DOHH2 (cell line): Measurements from ENCODE around the gene MYCN.
"Not testable (repeated sequence)": the region's sequence is repeated elsewhere in the genome, so short reads cannot be mapped to it uniquely, and the experiment has no call there.

ENCODE experiments used
- H3F3A ChIP-seq: fragments of 200-600 bp; sonication (generic), shearing (Covaris generic); 2 replicates; pipeline ENCODE4 v1.6.0; 2016; ENCODE audit warnings: antibody characterized with exemption, mild to moderate bottlenecking; ENCODE audit not compliant: control insufficient read depth, insufficient read depth
- H3K27ac ChIP-seq: fragments of 200-600 bp; sonication (generic); 2 replicates; pipeline ENCODE4 v1.5.1; 2014; ENCODE audit warnings: low read depth, mild to moderate bottlenecking, low read length, moderate library complexity
- H3K27me3 ChIP-seq: fragments of 200-600 bp; sonication (generic); 2 replicates; pipeline ENCODE4 v1.6.1; 2014; ENCODE audit warnings: mild to moderate bottlenecking, low read length, mixed read lengths; ENCODE audit not compliant: control insufficient read depth
- H3K36me3 ChIP-seq: fragments of 200-600 bp; sonication (generic); 2 replicates; pipeline ENCODE4 v1.6.1; 2014; ENCODE audit warnings: mild to moderate bottlenecking, low read length, moderate library complexity, mixed read lengths; ENCODE audit not compliant: control insufficient read depth
- H3K4me1 ChIP-seq: fragments of 200-600 bp; sonication (generic); 2 replicates; pipeline ENCODE4 v1.6.1; 2014; ENCODE audit warnings: mild to moderate bottlenecking, low read length, mixed read lengths; ENCODE audit not compliant: control insufficient read depth
- H3K4me2 ChIP-seq: fragments of 200-600 bp; sonication (generic); 2 replicates; pipeline ENCODE4 v1.6.0; 2014; ENCODE audit warnings: mild to moderate bottlenecking, low read length, moderate library complexity
- H3K4me3 ChIP-seq: fragments of 200-600 bp; sonication (generic); 2 replicates; pipeline ENCODE4 v1.5.1; 2014; ENCODE audit warnings: mild to moderate bottlenecking, low read length, mixed read lengths
- H3K79me2 ChIP-seq: fragments of 200-600 bp; sonication (generic); 2 replicates; pipeline ENCODE4 v1.6.1; 2014; ENCODE audit warnings: mild to moderate bottlenecking, low read length, mixed read lengths; ENCODE audit not compliant: control insufficient read depth
- H3K9me2 ChIP-seq: fragments of 200-600 bp; sonication (generic); replicated peaks from 2 replicates; pipeline ENCODE4 v1.6.1; 2014; ENCODE audit warnings: mild to moderate bottlenecking, low read length, mixed read lengths; ENCODE audit not compliant: control insufficient read depth
- H3K9me3 ChIP-seq: fragments of 200-600 bp; sonication (generic); 2 replicates; pipeline ENCODE4 v1.6.1; 2014; ENCODE audit warnings: antibody characterized with exemption, low read length, mixed read lengths; ENCODE audit not compliant: control insufficient read depth, insufficient read depth
- H4K20me1 ChIP-seq: fragments of 200-600 bp; sonication (generic); 2 replicates; pipeline ENCODE4 v1.6.0; 2014; ENCODE audit warnings: low read depth, mild to moderate bottlenecking, antibody characterized with exemption, low read length, moderate library complexity; ENCODE audit not compliant: control insufficient read depth, insufficient read depth
- CTCF ChIP-seq: fragments of 200-600 bp; sonication (generic); IDR thresholded peaks from one replicate; pipeline ENCODE4 v1.5.1; 2014; ENCODE audit warnings: antibody characterized with exemption, mild to moderate bottlenecking, low read depth, low read length; ENCODE audit not compliant: poor library complexity, severe bottlenecking
- EZH2phosphoT487 ChIP-seq: fragments of 200-600 bp; sonication (generic); IDR thresholded peaks from 2 replicates; pipeline ENCODE4 v1.6.1; 2017; ENCODE audit warnings: borderline replicate concordance, mild to moderate bottlenecking, antibody characterized with exemption, low read length, moderate library complexity, mixed read lengths

The MYCN gene

DNA sequence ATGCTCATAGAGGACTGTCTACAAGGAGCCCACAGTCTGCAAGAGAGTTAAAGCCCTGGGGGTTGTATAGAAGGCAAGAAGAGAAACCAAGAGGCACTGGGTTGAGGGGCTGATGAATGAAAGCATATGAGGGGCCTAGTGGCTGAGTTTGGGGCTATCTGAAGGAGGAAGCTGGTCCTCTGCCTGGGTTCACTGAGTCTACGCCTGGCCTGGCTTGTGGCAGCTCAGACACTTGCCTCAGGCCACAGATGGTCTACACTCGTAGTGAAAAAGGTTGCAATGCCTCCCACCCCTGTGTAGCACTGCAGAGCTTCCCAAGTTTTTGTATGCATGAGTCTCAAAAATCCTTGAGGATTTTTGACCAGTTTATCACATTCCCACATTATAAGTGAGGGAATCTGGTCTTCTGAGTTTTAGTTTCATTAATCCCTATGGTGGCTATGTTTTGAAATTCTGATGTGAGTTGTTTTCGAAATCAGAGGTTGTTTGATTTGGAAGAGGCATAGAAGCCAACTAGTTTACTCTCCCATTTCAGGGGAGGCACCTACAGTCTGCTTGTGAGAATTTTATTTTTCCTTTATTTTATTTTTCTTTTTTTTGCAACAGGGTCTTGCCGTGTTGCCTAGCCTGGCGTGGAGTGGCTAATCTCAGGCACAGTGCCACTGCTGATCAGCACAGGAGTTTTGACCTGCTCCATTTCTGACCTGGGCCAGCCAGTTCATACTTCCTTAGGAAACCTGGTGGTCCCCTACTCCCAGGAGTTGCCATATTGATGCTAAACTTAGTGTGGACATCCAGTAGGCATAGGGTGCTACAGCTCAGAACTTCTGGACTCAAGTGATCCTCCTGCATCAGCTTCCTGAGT, 10.0 kb downstream of the MYCN start:
- no peaks in the 10 kb centered on the region for H3K4me1 ChIP-seq
- no peaks in the 10 kb centered on the region for H3K9me3 ChIP-seq
- H3K4me2 ChIP-seq = no peak overlapping the region
- TF ChIP-seq CTCF = no peak
- no peak for TF ChIP-seq EZH2phosphoT487
- no peaks in the 10 kb centered on the region for H3K79me2 ChIP-seq
- H3K9me2 ChIP-seq = no peaks in the 10 kb centered on the region
- H3K4me3 ChIP-seq = no peak overlapping the region
- H4K20me1 ChIP-seq = no peaks in the 10 kb centered on the region
- H3K36me3 ChIP-seq = no peaks in the 10 kb centered on the region
- no peaks in the 10 kb centered on the region for H3F3A ChIP-seq
- H3K27me3 ChIP-seq = no peaks in the 10 kb centered on the region
- H3K27ac ChIP-seq = no peak overlapping the region

DNA sequence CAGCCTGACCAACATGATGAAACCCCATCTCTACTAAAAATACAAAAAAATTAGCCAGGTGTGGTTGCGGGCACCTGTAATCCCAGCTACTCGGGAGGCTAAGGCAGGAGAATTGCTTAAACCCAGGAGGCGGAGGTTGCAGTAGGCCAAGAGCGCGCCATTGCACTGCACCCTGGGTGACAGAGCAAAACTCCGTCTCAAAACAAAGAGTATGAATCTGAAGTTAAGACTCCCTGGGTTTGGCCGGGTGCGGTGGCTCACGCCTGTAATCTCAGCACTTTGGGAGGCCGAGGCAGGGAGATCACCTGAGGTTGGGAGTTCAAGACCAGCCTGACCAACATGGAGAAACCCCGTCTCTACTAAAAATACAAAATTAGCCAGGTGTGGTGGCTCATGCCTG, 11.6 kb downstream of the MYCN start:
- not testable (repeated sequence) for H4K20me1 ChIP-seq, H3K4me2 ChIP-seq, H3K9me2 ChIP-seq, H3K9me3 ChIP-seq, H3K27ac ChIP-seq, H3K27me3 ChIP-seq, H3K79me2 ChIP-seq, H3K4me3 ChIP-seq, H3K36me3 ChIP-seq, H3F3A ChIP-seq, H3K4me1 ChIP-seq

DNA sequence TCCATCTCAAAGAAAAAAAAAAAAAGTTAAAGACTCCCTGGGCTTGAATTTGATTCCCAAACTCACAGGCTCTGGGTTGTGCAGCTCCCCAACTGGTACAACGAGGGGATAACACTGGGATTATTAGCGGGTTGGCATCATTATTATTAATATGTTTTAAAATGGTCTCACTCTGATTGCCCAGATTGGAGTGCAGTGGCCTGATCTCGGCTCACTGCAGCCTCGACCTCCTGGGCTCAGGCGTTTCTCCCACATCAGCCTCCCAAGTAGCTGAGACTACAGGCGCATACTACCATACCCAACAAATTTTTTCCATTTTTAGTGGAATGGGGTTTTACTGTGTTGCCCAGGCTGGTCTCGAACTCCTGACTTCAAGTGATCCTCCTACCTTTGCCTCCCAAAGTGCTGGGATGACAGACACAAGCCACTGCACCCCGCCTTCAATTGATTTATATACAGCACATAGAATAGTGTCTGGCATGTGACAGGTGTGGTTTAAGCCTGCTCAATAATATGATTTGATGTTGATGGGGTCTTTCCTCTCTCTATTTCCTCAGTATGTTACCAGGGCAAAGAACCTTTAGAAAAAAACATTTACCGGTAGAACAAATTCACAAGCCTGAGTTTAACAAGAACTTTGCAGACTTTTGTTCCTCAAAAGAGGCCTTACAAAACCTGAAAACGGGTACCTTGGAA, 12.2 kb downstream of the MYCN start:
- Histone ChIP-seq H3K9me2 (no peaks in the 10 kb centered on the region), H3F3A (no peaks in the 10 kb centered on the region), H3K4me1 (no peaks in the 10 kb centered on the region), H3K9me3 (no peaks in the 10 kb centered on the region), H3K27ac (no peak overlapping the region), H3K36me3 (no peaks in the 10 kb centered on the region), H3K79me2 (no peaks in the 10 kb centered on the region), H4K20me1 (no peaks in the 10 kb centered on the region), H3K4me3 (no peak overlapping the region), H3K4me2 (no peak overlapping the region), H3K27me3 (no peaks in the 10 kb centered on the region)
- TF ChIP-seq CTCF = no peak

DNA sequence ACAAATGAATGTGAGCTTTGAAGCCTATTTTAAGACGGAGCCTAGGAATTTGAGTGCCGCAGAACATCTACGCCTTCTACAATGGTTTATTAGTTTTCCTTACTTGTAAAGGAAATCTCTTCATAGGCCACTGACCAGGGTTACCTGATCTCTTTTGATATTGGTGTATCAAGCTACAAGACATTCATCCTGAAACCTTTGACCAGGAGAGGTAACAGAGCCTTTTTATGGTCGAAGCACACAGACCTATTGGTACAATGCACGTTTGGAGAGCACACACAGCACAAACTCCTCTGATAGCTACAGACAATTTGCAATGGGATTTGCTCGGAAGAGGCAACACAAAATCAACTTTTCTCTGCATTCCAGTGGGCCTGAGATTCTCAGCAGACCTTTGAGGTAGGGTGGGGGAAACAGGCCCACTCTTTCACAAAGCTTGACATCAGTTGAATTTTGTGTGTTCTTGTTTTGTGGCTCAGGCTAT, 12.8 kb downstream of the MYCN start:
- Histone ChIP-seq H3K36me3 (no peaks in the 10 kb centered on the region), H3K79me2 (no peaks in the 10 kb centered on the region), H3F3A (no peaks in the 10 kb centered on the region), H3K9me3 (no peaks in the 10 kb centered on the region), H4K20me1 (no peaks in the 10 kb centered on the region), H3K9me2 (no peaks in the 10 kb centered on the region), H3K27me3 (no peaks in the 10 kb centered on the region), H3K27ac (no peak overlapping the region), H3K4me3 (no peak overlapping the region), H3K4me1 (no peaks in the 10 kb centered on the region), H3K4me2 (no peak overlapping the region)
- no peak for TF ChIP-seq EZH2phosphoT487
- TF ChIP-seq CTCF = no peak
